Keratinocyte (primary cell): ENCODE data around the gene RAE1. TPM values are rescaled to one million over a fixed set of nuclear protein-coding genes. Genes with fewer than 3 reads are reported as not detected.

Experiments used
- DNase-seq: peaks from one replicate; pipeline ENCODE4 v3.0.0-alpha.2; 2011; ENCODE audit warnings: low read depth, missing footprints, low spot score
- FAIRE-seq: peaks from 2 replicates; lab custom pipeline; 2011; peaks lifted over from hg19 to GRCh38; lab: Jason Lieb, UNC
- H2AFZ ChIP-seq: 2 replicates; pipeline ENCODE4 v1.6.0; 2012; ENCODE audit warnings: low read length, control low read depth, inconsistent platforms; ENCODE audit not compliant: control insufficient read depth
- H3K27ac ChIP-seq: 2 replicates; pipeline ENCODE4 v1.5.1; 2011; ENCODE audit warnings: low read length; ENCODE audit not compliant: control insufficient read depth, insufficient read depth
- H3K27me3 ChIP-seq: 3 replicates; pipeline ENCODE4 v1.6.0; 2011; ENCODE audit warnings: low read length; ENCODE audit not compliant: control insufficient read depth, insufficient read depth; ENCODE audit errors: extremely low read depth
- H3K36me3 ChIP-seq, 2 experiments: 2 replicates in 1 of 2; 3 replicates in 1 of 2; pipeline ENCODE4 v1.5.1; 2011; ENCODE audit warnings: low read length in 2 of 2, mild to moderate bottlenecking in 1 of 2; ENCODE audit not compliant: control insufficient read depth in 2 of 2, insufficient read depth in 2 of 2; ENCODE audit errors: extremely low read depth in 1 of 2
- H3K4me1 ChIP-seq: 3 replicates; pipeline ENCODE4 v1.5.1; 2011; ENCODE audit warnings: low read length; ENCODE audit not compliant: control insufficient read depth, insufficient read depth; ENCODE audit errors: extremely low read depth
- H3K4me2 ChIP-seq: 3 replicates; pipeline ENCODE4 v1.6.0; 2011; ENCODE audit warnings: low read depth, low read length; ENCODE audit not compliant: control insufficient read depth, insufficient read depth; ENCODE audit errors: extremely low read depth
- H3K4me3 ChIP-seq, 3 experiments: fragments of 200-600 bp in 1 of 3; sonication (generic) in 1 of 3; 2 replicates in 2 of 3; 3 replicates in 1 of 3; pipeline ENCODE4 v1.5.1; 2011 to 2016; ENCODE audit warnings: low read length in 3 of 3, mild to moderate bottlenecking in 3 of 3, control low read depth in 2 of 3, inconsistent platforms in 1 of 3, low read depth in 1 of 3, mixed read lengths in 1 of 3, mixed run types in 1 of 3, moderate library complexity in 1 of 3; ENCODE audit not compliant: control insufficient read depth in 2 of 3, insufficient read depth in 2 of 3; ENCODE audit errors: extremely low read depth in 1 of 3
- H3K79me2 ChIP-seq: 2 replicates; pipeline ENCODE4 v1.6.0; 2012; ENCODE audit warnings: low read length; ENCODE audit not compliant: control insufficient read depth, insufficient read depth
- H3K9ac ChIP-seq: 3 replicates; pipeline ENCODE4 v1.6.0; 2011; ENCODE audit warnings: low read length; ENCODE audit not compliant: control insufficient read depth, insufficient read depth; ENCODE audit errors: extremely low read depth
- H3K9me1 ChIP-seq: 3 replicates; pipeline ENCODE4 v1.6.0; 2011; ENCODE audit warnings: low read length; ENCODE audit not compliant: control insufficient read depth, insufficient read depth; ENCODE audit errors: extremely low read depth
- H3K9me3 ChIP-seq: 2 replicates; pipeline ENCODE4 v1.5.1; 2012; ENCODE audit warnings: low read depth, low read length; ENCODE audit not compliant: control insufficient read depth
- H4K20me1 ChIP-seq: 3 replicates; pipeline ENCODE4 v1.6.0; 2011; ENCODE audit warnings: low read length; ENCODE audit not compliant: control insufficient read depth, insufficient read depth; ENCODE audit errors: extremely low read depth
- EZH2 ChIP-seq: IDR thresholded peaks from one replicate; pipeline ENCODE4 v1.6.1; 2012; ENCODE audit warnings: inconsistent platforms, mild to moderate bottlenecking, low read length, moderate library complexity
- dilution Hi-C: fragments of 300-500 bp; cut with MboI; formaldehyde crosslinking; loops from one replicate; pipeline ENCODE4 v1.7.0; 2020; ENCODE audit warnings: low sequenced_read_pairs; ENCODE audit not compliant: extremely low pct_ligation_motif_present
- polyA plus RNA-seq, 5 experiments: library from polyadenylated mRNA; depleted of rRNA in 3 of 5; stranded (reverse) in 3 of 5; stranded (forward) in 1 of 5; unstranded in 1 of 5; fragments of >200 nt; gene quantifications; 1 replicate in 1 of 5; 2 replicates in 3 of 5; 3 replicates in 1 of 5; pipeline versions ENCODE4 v1.2.1 to v1.2.3, GENCODE V29; 2011 to 2012; ENCODE audit warnings: missing spikeins in 2 of 5, low read depth in 1 of 5, low replicate concordance in 1 of 5
- TF ChIP-seq, protein P1 (sequence below), 3 experiments: IDR thresholded peaks in 1 of 3; conservative IDR thresholded peaks in 1 of 3; optimal IDR thresholded peaks in 1 of 3; 2 replicates in 2 of 3; 3 replicates in 1 of 3; pipeline versions ENCODE3 to v1.5.1; 2011; ENCODE audit warnings: low read length in 3 of 3, mild to moderate bottlenecking in 3 of 3, moderate library complexity in 2 of 3, control low read depth in 1 of 3, inconsistent platforms in 1 of 3; ENCODE audit not compliant: insufficient read depth in 2 of 3; ENCODE audit errors: extremely low read depth in 1 of 3

Gene RAE1
- polyA plus RNA-seq, 1 donor (not counting 4 experiments of a cell fraction or from before 2014, with no cell fraction given), result 32.4 TPM

DNA sequence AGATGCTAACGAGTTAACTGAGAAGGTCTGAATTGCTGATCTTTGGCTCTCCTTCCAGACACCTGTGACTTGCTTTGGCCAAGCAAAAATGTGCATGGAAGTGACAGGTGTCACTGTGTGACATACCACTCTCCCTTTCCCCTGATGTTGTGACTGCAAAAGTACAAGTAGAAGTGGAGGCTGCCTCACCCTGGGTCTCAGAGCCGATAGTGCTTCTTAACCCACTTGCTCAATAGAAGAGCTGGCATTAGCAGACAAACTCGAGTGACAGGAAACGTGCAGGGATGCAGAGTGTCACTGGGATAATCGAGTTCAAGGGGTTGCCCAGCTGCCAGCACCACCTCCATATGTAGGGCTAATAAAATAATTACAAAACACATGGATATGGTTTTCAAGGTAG lies 37.8 kb upstream of the RAE1 start:
- H3K9me1 ChIP-seq, result no peaks in the 10 kb centered on the region
- H3K9me3 ChIP-seq, result no peaks in the 10 kb centered on the region
- no peak overlapping the region for H3K27ac ChIP-seq
- H3K4me3 ChIP-seq, result no peak overlapping the region
- TF ChIP-seq EZH2, result no peak
- TF ChIP-seq, protein P1, sequence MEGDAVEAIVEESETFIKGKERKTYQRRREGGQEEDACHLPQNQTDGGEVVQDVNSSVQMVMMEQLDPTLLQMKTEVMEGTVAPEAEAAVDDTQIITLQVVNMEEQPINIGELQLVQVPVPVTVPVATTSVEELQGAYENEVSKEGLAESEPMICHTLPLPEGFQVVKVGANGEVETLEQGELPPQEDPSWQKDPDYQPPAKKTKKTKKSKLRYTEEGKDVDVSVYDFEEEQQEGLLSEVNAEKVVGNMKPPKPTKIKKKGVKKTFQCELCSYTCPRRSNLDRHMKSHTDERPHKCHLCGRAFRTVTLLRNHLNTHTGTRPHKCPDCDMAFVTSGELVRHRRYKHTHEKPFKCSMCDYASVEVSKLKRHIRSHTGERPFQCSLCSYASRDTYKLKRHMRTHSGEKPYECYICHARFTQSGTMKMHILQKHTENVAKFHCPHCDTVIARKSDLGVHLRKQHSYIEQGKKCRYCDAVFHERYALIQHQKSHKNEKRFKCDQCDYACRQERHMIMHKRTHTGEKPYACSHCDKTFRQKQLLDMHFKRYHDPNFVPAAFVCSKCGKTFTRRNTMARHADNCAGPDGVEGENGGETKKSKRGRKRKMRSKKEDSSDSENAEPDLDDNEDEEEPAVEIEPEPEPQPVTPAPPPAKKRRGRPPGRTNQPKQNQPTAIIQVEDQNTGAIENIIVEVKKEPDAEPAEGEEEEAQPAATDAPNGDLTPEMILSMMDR (optimal IDR thresholded peaks at IDR 0.05 in 1 of 3, IDR thresholded peaks at IDR 0.05 in 1 of 3, conservative IDR thresholded peaks at IDR 0.05 in 1 of 3; ENCODE audit: extremely low read depth in 1 of 3, insufficient read depth in 2 of 3, low read length in 3 of 3), result no peak
- no peak overlapping the region for H2AFZ ChIP-seq
- dilution Hi-C loops, result no loop called here
- peaks cover 2% of the 10 kb centered on the region for H3K4me1 ChIP-seq
- H3K9ac ChIP-seq, result no peak overlapping the region
- H3K4me2 ChIP-seq, result no peak overlapping the region
- H3K27me3 ChIP-seq, result peaks cover 48% of the 10 kb centered on the region
- no peaks in the 10 kb centered on the region for H3K79me2 ChIP-seq
- H3K36me3 ChIP-seq, result no peaks in the 10 kb centered on the region
- FAIRE-seq (no peak), DNase-seq (no peak)
- H4K20me1 ChIP-seq, result no peaks in the 10 kb centered on the region

DNA sequence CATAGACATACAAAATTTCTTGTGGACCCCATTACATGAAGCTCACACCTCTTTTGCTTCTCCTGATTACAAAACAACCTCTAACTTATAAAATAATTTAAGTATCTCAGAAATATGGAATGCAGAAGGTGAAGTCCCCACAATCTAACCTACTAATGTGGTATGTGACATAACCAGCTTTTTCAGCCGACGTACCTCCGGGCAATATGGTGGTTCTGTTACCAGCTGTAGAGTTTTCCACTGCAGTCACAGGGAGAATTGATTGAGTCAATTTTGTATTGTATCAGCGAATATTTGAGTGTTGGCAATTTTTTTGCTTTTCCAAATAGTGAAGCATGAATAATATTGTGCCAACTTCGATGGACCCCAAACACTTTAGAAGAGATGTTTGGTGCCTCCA lies 37.1 kb upstream of the RAE1 start:
- DNase-seq (no peak), FAIRE-seq (no peak)
- Histone ChIP-seq H3K27ac (no peak overlapping the region), H3K9ac (no peak overlapping the region), H4K20me1 (no peaks in the 10 kb centered on the region), H3K79me2 (no peaks in the 10 kb centered on the region), H3K9me3 (no peaks in the 10 kb centered on the region), H3K4me3 (no peak overlapping the region), H3K27me3 (peaks cover 41% of the 10 kb centered on the region), H2AFZ (no peak overlapping the region), H3K9me1 (no peaks in the 10 kb centered on the region), H3K4me2 (no peak overlapping the region), H3K36me3 (no peaks in the 10 kb centered on the region), H3K4me1 (peaks cover 2% of the 10 kb centered on the region)
- dilution Hi-C loops, result no loop called here
- no peak for TF ChIP-seq EZH2
- TF ChIP-seq, protein P1 (optimal IDR thresholded peaks at IDR 0.05 in 1 of 3, IDR thresholded peaks at IDR 0.05 in 1 of 3, conservative IDR thresholded peaks at IDR 0.05 in 1 of 3; ENCODE audit: extremely low read depth in 1 of 3, insufficient read depth in 2 of 3, low read length in 3 of 3), result no peak
